HG03060 (cell line): ENCODE results near the gene ZFP69.
"Not testable (repeated sequence)": the region's sequence is repeated elsewhere in the genome, so short reads cannot be mapped to it uniquely, and the experiment has no call there.

Experiments
- ATAC-seq: cut with Tn5 transposase; IDR thresholded peaks from one replicate; pipeline ENCODE4 v1.9.1; 2021; ENCODE audit warnings: low read depth, moderate number of reproducible peaks; ENCODE audit not compliant: unreplicated experiment

Gene ZFP69

DNA sequence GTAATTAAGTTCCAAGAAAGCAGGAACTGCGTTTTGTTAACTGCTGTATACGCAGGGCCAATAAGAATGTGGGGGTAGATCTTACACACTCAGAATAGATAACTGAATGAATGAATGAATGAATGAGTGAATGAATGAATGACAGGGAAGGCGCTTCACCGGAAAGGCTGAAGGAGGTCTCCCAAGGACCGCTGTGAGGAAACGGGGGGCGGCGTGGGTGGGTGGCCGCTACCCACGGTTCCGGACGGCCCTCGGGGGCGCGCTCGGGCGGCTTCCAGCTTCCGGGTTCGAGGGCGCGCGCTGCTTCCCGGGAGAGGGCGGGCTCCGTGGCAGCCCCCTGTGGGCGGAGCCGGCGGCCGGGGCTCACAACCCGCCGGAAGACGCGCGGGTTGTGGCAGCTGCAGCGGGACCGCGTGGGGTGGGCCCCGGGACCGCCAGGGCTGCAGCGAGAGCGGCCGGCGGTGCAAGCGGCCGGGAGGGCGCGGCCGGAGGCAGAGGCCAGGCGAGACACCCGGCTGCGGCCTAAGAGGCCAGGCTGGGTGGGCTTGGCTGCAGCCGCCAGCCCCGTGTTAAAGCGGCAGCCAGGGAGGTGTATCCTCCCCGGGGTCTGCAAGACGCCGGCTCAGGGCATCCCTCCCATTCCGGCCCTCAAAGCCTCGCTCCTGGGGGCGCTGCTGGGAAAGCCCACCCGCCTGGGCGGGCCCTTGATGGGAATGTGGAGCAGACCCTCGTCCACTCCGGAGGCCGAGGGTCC lies at the start of gene ZFP69:
Gene ZFP69, plus strand, starts transcription at position 367 of the 754 bp plus-strand sequence. CDS start 2,072 bp downstream, outside the sequence.
- ATAC-seq, result no peak

DNA sequence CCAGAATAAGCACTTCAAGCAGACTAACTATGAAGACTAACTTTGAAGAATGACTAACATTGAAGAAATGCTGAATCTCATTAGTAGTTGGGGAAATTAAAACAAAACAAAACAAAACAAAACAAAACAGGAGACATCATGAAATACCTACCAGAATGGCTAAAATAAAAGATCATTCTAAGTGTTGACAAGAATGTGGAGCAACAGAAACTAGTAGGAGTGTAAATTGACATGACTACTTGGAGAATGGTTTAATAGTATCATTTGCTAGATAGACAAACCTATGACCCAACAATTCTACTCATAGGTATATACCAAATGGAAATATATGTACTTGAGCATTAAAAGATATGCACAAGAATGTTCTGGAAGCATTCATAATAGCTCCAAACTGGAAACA lies 45.7 kb upstream of the ZFP69 start:
- no peak for ATAC-seq

DNA sequence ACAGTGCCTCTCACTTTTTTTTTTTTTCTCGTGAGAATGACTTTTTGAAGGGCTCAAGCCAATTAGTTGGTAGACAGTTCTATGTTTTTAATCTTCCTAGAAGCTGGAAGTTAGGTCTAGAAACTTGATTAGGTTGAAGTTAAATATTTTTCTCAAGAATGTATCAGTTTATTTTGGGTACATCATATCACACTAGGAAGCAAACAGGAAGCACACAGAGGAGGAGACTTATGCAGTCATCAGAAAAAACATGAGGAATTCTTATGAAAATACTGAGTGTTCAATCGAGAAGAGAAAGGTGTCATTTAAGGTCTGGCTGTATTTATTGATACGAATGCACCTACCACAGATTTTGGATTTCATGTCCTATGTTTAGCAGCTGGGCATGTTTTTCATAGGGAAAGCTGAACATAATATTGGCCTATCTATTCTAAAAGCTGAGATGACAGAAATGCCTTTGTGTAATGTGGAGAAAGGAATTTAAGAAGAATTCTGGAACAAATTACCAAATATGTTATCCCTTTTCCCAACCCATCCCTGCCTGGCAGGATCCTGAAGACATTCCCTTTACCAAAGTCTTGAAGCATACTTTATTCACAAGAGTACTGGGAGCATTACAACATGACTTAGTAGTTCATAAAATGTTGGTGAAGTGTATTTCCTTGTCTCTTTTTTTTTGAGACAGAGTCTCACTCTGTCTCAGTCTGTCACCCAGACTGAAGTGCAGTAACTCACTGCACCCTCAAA lies 44.3 kb upstream of the ZFP69 start:
- ATAC-seq, result no peak

DNA sequence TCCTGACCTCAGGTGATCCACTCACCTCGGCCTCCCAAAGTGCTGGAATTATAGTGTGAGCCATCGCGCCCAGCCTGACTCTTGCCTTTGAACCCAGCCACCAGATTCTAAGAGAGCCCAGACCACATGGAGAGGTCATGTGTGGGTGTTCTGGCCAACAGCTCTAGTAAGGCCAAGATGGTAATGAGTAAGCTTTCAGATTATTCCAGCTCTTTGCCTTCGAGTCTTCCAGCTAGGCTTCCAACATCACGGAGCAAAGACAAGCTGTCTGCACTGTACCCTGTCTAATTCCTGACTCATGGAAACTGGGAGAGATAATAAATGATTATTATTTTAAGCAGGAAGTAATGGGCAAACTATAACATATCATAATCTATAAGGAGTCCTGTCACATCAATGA lies 41.6 kb upstream of the ZFP69 start:
- ATAC-seq, result no peak

DNA sequence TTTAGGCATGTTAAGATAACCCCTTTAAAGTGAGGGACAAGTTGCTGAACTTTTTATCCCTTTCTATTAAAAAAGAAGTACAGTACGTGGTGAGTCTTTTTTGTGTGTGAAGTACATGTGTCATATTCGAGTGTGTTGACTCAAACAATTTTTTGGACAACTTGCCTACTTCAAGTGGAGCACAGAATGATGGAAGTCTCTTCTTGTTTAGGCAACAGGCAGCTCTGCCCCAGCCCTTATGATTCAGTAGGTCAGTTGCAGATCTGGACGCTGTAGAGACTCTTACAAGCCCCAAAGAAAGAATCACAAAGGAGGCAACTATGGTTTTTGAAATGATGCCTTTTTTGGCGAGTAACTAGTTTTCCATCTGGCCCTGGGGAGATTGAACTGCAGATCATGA lies 41.2 kb upstream of the ZFP69 start:
- no peak for ATAC-seq

DNA sequence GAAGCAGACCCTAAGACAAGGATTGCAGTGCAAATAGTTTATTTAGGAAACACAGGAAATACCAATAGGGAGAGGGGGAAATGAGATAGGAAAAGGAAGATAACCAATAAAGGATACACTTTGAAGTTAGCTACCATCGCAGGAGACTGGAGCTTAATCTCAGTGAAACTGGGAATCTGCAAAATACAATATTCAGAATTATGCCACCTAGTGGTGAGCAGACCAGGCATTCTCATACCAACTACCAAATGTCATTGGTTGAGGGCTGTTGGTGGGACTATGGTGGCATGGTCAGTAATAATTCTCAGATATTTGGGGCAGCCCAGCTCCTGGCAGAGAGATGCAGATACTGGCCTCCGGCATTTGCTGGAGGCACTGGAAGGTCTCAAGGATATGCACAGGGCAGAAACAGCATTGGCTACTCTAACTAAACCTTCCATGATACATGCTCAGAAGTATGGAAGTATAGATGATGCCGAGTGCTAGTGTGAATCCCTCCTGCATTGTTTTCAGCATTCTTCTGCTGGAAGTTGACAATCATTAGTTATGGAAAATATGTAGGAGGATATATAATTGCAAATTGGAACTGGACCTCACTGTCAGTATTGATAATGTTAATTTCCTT lies 38.6 kb upstream of the ZFP69 start:
- ATAC-seq, result no peak

DNA sequence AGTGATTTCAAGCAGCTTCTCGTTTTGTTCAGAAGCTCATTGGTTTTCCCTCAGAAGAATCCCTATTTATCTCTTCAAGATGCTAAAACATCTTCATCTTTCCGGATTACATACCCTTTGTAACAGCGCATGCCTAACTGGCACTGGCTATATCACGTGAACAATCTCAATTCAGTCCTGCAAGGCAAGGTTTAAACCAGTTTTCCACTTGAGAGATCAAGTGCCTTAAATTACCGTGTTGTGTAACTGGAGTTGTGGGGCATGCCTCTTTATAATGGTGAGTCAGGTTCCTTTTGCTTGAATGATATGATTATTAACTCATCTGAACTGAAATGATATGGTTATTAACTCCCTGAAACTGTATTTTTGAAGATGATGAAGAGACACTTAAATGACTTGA lies 37.8 kb upstream of the ZFP69 start:
- ATAC-seq, result no peak

DNA sequence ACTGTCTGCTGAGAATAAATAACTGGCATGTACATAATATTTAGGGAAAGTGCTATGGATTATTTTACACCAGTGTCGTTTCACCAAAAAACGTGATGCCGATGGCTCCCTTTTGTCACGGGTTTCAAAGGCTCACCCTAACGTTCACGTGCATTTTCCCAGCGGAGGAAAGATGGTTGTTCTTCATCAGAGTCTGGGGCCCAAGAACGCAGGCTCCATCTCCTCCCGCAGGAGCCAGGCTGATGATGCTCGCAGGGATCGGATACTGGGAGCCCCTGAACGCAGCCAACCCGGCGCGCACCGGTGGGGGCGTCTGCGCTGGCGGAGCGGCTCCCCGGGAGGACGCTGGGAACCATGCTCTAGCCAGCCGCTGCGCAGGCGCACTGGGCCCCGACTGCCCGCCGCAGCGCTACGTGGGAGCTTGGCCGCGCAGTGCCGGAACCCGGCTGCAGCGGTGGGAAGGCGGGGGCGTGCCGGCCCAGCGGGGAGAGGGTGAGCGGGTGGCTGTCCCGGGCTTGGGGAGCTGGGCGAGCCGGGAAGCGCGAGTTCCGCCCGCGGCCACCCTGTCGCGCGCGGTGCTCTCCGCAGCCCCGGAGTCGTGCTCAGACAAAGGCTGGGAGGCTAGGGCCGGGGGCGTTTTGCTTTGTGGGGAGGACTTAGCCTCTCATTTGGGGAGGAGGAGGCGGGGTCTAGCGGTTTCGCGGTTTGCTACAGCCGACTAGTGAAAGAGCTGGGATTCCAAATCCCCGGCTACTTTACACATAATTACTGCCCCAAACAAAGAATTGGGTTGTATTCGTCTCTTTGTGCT lies 27.2 kb upstream of the ZFP69 start, which contains the start of gene ZFP69B:
Gene ZFP69B, plus strand, starts transcription at position 793 of the 811 bp plus-strand sequence. CDS start 486 bp downstream, outside the sequence.
- ATAC-seq, result peak; percentile 61

DNA sequence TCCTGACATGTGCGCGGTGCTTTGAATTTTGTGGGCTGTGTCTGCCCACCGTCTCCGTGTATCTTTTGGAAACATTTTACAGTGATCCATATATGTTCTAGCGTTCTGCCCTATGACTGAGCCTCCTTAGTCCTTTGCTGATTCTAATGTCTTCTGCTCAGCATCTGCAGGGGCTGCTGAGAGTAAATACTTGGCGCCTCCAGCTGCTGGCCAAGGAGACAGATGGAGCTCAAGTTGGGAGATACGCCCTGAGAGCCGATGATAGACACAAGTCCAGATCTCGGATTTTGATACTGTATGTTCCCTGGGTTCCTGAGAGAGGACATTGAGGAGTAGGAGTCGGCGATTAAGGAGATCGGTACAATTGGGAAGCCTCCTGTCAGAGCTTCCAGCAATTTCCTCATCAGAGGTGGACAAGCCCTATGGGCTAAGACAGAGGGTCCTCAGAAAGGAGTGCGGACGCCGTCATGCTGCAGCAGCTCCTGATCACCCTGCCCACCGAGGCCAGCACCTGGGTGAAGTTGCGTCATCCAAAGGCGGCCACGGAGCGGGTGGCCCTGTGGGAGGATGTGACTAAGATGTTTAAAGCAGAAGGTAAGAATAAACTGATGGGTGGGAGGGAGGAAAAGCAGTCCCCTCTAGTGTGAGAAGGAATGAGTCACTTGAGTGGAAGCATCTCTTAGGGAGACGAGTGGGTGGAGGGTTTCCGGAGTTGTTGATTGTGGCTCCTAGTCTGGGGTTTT lies 26.4 kb upstream of the ZFP69 start:
- ATAC-seq, result peak; percentile 50

DNA sequence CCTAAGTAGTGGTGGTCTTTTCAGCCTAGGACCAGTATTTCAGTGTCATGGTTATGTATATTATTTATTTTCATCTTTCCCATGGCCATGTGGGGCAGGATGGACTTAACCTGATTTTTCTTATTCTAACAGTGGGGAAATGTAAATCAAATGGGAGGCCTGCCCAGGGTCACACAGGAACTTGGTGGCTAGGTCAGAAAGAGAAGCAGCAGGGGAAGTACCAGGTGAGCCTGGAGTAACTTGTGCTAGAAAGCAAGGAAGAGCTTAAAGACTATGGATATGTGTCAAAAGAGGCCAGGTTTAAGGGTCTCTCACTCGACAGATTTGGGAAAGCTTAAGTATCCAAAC lies 25.9 kb upstream of the ZFP69 start:
- no peak for ATAC-seq

DNA sequence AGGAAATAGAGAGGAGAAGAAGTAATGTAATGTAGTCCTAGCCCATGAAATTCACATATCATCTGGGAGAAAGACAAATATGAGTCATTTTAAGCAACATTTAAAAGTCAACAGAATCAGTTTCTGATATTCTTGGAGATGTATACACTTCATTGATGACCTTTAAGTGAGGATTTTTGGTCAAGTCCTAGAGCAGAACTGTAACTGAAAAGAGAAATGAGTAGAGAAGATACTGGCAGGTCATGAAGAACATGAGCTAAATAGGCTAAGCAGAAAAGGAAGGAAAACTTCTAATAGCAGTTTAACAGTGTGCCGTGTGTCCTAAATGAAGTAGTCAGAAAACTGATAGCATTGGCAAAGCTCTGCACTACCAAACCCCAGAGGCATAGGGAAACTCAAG lies 22.2 kb upstream of the ZFP69 start:
- ATAC-seq, result no peak

DNA sequence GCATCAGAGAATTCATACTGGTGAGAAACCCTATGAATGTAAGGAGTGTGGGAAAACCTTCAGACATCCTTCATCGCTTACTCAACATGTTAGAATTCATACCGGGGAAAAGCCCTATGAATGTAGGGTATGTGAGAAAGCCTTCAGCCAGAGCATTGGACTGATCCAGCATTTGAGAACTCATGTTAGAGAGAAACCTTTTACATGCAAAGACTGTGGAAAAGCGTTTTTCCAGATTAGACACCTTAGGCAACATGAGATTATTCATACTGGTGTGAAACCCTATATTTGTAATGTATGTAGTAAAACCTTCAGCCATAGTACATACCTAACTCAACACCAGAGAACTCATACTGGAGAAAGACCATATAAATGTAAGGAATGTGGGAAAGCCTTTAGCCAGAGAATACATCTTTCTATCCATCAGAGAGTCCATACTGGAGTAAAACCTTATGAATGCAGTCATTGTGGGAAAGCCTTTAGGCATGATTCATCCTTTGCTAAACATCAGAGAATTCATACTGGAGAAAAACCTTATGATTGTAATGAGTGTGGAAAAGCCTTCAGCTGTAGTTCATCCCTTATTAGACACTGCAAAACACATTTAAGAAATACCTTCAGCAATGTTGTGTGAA lies 14.0 kb upstream of the ZFP69 start:
- ATAC-seq, result no peak

DNA sequence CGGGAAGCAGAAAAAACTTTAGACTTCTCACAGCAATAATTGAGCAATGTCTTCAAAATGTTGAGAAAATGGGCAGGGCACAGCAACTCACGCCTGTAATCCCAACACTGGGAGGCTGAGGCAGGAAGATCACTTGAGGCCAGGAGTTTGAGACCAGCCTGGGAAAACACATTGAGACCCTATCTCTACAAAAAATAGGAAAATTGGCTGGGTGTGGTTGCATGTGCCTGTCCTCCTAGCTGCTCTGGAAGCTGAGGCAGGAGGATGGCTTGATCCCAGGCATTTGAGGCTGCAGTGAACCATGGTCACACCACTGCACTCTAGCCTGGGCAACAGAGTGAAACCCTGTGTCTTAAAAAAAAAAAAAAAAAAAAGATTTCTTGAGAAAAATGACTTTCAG lies 7.8 kb upstream of the ZFP69 start:
- no peak for ATAC-seq

DNA sequence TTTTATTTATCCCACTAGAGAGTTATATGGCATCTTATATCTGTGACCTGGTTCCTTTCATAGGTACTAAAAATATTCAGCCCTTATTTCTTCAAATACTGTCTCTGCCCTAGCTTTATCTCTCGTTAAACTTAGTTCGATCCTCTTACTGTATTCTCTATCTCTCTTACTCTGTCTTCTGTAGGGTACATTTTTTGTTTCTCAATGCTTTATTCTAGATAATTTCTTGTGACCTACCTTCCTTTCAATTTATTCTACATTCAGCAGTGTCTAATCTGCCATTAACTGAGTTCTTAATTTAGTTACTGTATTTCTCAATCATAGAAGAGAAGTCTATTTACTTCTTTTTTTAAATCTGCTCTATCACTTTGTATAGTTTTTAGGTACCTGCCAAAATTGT lies 1.8 kb upstream of the ZFP69 start:
- no peak for ATAC-seq

DNA sequence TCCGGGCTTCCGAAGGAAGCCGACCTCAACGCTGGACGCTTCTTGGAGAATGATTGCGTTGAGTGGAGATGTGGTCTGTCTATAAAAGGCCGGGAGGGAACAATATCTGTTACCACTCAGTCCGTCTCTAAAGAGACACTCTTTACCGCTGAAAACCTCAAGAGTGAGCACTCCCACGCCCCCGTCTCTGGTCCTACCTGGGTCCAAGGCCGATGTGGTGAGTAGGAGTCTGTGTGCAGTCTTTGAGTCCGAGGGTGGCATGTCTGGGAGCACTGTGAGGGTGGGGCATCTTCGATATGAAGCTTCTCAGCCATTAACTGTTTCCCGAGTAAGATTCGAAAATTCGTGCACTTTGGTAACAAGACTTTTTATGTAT lies 576 bp downstream of the ZFP69 start:
- no peak for ATAC-seq

DNA sequence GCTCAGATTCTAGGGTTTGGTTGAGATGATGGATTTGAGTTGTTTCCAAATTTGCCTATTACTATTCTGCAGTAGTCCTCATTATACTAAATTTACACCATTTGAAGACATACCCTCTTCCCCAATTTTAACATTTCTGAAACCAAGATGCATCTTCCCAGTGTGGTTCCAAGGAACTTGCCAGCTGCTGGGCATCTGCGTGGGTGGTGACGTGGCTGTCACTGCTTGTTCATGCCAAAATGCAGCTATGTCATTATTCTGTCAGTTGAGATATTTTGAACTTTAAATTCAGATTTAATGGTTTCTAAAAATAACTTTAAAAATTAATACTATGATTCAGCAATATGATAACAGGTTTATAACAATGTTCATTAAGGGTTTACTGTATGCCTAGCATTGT lies 1.2 kb downstream of the ZFP69 start:
- no peak for ATAC-seq

DNA sequence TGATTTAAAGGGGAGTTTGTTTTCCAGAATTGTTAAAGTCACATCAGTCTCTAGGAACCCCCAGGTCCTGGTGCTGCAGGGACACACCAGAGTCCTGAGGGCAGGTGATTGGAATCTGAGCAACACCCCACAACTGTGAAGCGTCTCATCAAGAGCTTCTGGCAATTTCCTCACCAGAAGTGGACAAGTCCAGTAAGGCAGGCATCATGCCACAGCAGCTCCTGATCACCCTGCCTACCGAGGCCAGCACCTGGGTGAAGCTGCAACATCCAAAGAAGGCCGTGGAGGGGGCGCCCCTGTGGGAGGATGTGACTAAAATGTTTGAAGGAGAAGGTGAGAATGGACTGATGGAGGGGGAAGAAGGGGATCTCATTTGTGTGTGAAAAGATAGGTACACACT lies 2.1 kb downstream of the ZFP69 start:
- no peak for ATAC-seq

DNA sequence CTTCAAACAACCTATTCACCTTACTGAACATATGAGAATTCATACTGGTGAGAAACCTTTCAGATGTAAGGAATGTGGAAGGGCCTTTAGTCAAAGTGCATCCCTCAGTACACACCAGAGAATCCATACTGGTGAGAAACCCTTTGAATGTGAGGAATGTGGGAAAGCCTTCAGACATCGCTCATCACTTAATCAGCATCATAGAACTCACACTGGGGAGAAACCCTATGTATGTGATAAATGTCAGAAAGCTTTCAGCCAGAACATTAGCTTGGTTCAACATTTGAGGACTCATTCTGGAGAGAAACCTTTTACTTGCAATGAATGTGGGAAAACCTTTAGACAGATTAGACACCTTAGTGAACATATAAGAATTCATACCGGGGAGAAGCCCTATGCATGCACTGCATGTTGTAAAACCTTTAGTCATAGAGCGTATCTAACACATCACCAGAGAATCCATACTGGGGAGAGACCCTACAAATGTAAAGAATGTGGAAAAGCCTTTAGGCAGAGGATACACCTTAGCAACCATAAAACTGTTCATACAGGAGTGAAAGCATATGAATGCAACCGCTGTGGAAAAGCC lies 18.3 kb downstream of the ZFP69 start:
- ATAC-seq, result no peak

DNA sequence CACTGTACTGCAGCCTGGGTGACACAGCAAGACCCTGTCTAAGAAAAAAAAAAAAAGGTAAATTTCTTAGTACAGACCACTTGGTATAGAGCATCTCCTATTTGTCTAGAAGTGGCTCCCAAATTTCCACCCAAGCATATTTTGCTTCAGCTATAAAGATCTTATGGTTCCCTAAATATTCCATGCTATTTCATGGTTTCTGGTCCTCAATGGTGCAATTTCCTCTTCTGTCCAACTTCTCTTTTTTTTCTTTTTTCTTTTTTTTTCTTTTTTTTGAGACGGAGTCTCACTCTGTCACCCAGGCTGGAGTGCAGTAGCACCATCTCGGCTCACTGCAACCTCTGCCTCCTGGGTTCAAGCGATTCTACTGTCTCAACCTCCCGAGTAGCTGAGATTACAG lies 25.6 kb downstream of the ZFP69 start:
- not testable (repeated sequence) for ATAC-seq
